Mesothelial cell of epicardium (in vitro differentiated cells): Measurements from ENCODE around the gene UBC. TPM values are rescaled to one million over a fixed set of nuclear protein-coding genes. Genes with fewer than 3 reads are reported as not detected.
"Not testable (repeated sequence)": the region's sequence is repeated elsewhere in the genome, so short reads cannot be mapped to it uniquely, and the experiment has no call there.

ENCODE experiments used
- DNase-seq, 2 experiments: peaks; one replicate each; pipeline ENCODE4 v3.0.0; 2021; ENCODE audit warnings: low spot score in 2 of 2; ENCODE audit not compliant: unreplicated experiment in 2 of 2
- H3K27ac Mint-ChIP-seq: 2 replicates; pipeline ENCODE4 v1.8.0; 2021; ENCODE audit warnings: mixed read lengths
- H3K27me3 Mint-ChIP-seq: 2 replicates; pipeline ENCODE4 v1.8.0; 2021; ENCODE audit warnings: low read depth, mixed read lengths
- H3K36me3 Mint-ChIP-seq: 2 replicates; pipeline ENCODE4 v1.8.0; 2021; ENCODE audit warnings: mixed read lengths
- H3K4me1 Mint-ChIP-seq: 2 replicates; pipeline ENCODE4 v1.8.0; 2021; ENCODE audit warnings: mixed read lengths
- H3K4me3 Mint-ChIP-seq: 2 replicates; pipeline ENCODE4 v1.8.0; 2021; ENCODE audit warnings: mild to moderate bottlenecking, moderate library complexity, mixed read lengths
- H3K9me3 Mint-ChIP-seq: 2 replicates; pipeline ENCODE4 v1.8.0; 2021; ENCODE audit warnings: mixed read lengths
- CTCF ChIP-seq: fragments of 200-600 bp; sonication (generic); IDR thresholded peaks from one replicate; pipeline ENCODE4 v1.5.0; 2021; ENCODE audit warnings: antibody characterized with exemption; ENCODE audit not compliant: unreplicated experiment
- total RNA-seq: library from RNA; stranded (reverse); gene quantifications from 3 replicates; pipeline ENCODE4 v1.2.1, GENCODE V29; 2021

The UBC gene
- total RNA-seq, 1 donor from 2014 or later = 718 TPM

GRCh38 chr12:124940143-124940392 is 25.6 kb upstream of the UBC start:
- no peak for TF ChIP-seq CTCF
- Mint-ChIP-seq H3K4me3 (no peak overlapping the region), H3K4me1 (peaks cover 10% of the 10 kb centered on the region), H3K27ac (no peak overlapping the region), H3K27me3 (no peaks in the 10 kb centered on the region), H3K36me3 (peaks cover 6% of the 10 kb centered on the region), H3K9me3 (no peaks in the 10 kb centered on the region)
- no peak for DNase-seq

GRCh38 chr12:124939421-124940142 is 25.1 kb upstream of the UBC start:
- no peaks in the 10 kb centered on the region for H3K9me3 Mint-ChIP-seq

GRCh38 chr12:124939079-124939420 is 24.6 kb upstream of the UBC start:
- no peaks in the 10 kb centered on the region for H3K9me3 Mint-ChIP-seq
- H3K4me3 Mint-ChIP-seq = no peak overlapping the region
- peaks cover 10% of the 10 kb centered on the region for H3K4me1 Mint-ChIP-seq
- TF ChIP-seq CTCF = no peak
- H3K36me3 Mint-ChIP-seq = peaks cover 6% of the 10 kb centered on the region
- H3K27ac Mint-ChIP-seq = no peak overlapping the region
- no peaks in the 10 kb centered on the region for H3K27me3 Mint-ChIP-seq
- peak in 1 of 2 experiments; percentile 61 for DNase-seq

More at GRCh38 chr12:124939421-124940142, 25.1 kb upstream of the UBC start:
- no peak overlapping the region for H3K4me3 Mint-ChIP-seq
- H3K27me3 Mint-ChIP-seq = no peaks in the 10 kb centered on the region
- TF ChIP-seq CTCF = no peak
- H3K36me3 Mint-ChIP-seq = peaks cover 6% of the 10 kb centered on the region
- DNase-seq = peak; percentile 68 to 94
- H3K27ac Mint-ChIP-seq = no peak overlapping the region
- peaks cover 10% of the 10 kb centered on the region for H3K4me1 Mint-ChIP-seq

GRCh38 chr12:124938587-124938986 is 24.1 kb upstream of the UBC start:
- Mint-ChIP-seq H3K4me1 (peaks cover 10% of the 10 kb centered on the region), H3K4me3 (no peak overlapping the region), H3K36me3 (peaks cover 6% of the 10 kb centered on the region), H3K27me3 (no peaks in the 10 kb centered on the region), H3K27ac (no peak overlapping the region), H3K9me3 (no peaks in the 10 kb centered on the region)
- no peak for DNase-seq
- no peak for TF ChIP-seq CTCF

GRCh38 chr12:124938108-124938507 is 23.7 kb upstream of the UBC start:
- DNase-seq = no peak

GRCh38 chr12:124931528-124931927 is 17.1 kb upstream of the UBC start:
- not testable (repeated sequence) for H3K9me3 Mint-ChIP-seq, H3K4me3 Mint-ChIP-seq, H3K27ac Mint-ChIP-seq, H3K36me3 Mint-ChIP-seq, H3K4me1 Mint-ChIP-seq, H3K27me3 Mint-ChIP-seq, DNase-seq

More at GRCh38 chr12:124938108-124938507, 23.7 kb upstream of the UBC start:
- no peak for TF ChIP-seq CTCF
- H3K27me3 Mint-ChIP-seq = no peaks in the 10 kb centered on the region
- H3K27ac Mint-ChIP-seq = no peak overlapping the region
- H3K36me3 Mint-ChIP-seq = peaks cover 3% of the 10 kb centered on the region
- H3K9me3 Mint-ChIP-seq = no peaks in the 10 kb centered on the region
- peaks cover 10% of the 10 kb centered on the region for H3K4me1 Mint-ChIP-seq
- peak overlapping the region; percentile 47 for H3K4me3 Mint-ChIP-seq
